HG02981 (cell line): ENCODE results near the gene GMPPA.

ENCODE experiments used
- ATAC-seq: cut with Tn5 transposase; IDR thresholded peaks from one replicate; pipeline ENCODE4 v1.9.1; 2021; ENCODE audit warnings: mild to moderate bottlenecking, moderate library complexity; ENCODE audit not compliant: unreplicated experiment

GMPPA gene

DNA sequence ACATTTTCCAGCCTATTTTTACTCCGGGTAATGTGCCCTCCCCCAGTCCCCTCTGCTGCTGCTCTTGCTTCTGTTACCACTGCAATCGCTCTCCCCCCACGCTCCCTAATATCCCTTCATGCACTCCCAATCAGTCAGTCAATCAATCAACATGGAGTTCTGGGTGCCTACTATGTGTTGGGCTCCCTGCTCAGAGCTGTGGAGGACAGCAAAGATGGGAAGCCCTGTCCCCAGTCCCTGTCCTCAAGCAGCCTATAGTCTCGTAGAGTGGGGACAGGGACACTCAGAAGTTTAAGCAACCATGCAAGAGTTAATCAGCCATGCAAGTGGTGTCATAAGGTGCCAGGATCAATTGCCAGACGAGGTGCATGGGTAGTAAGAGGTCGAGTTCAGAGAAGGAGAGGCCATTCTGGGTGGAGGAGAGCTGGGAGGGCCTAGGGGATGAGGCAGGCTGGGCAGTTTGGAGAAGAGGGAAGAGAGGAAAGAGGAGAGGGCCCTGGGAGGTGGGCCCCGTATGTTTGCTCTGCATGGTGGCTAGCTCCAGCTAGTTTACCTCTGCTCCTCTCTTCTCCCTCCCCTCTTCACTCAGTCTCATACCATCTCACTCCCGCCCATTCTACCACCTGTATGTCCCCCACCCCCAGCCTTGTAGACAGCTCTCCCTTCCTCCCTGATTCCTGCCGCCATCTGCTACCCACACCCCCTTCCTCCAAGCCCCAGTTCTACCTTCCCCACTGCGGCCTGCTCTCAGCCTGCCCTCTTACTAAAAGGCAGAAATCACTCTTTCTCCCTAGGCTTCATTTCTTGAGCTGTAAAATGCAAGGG, 19.5 kb downstream of the GMPPA start:
- no peak for ATAC-seq

DNA sequence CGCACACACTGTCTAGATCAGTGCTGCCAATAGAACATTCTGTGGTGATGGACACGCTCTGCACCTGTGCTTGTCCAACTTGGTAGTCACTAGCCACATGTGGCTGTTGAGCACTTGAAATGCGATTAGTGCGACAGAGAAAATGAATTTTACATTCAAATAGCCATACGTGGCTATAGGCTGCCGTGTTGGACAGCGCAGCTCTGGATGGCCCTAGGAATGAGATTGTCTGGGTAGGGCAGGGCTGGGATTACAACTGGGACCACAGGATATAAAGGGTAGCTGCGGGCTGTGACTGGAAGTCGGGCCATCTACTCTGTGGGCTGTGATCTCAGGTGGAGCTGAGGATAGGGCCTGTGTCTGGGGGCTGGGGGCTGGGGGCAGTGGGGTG, 20.8 kb downstream of the GMPPA start:
- ATAC-seq = no peak

DNA sequence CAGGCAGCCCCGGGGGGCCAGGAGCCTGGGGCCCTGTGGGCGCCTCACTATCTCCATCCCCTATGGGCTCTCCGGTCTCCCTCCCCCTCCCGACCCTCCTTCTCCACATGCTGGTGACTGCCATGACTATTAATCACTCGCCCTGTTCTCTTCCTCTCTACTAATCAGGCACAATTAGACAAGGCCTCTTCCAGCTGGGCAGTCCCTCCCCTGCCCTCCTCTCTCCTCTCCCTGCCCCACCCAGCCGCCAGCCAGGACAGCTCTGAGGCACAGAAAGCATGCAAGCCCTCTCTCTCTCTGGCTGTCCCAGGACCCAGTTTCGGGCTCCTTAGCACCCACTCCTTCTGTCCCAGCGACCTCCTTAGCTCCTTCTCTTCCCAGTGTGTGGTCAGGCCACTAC, 21.4 kb downstream of the GMPPA start:
- no peak for ATAC-seq

DNA sequence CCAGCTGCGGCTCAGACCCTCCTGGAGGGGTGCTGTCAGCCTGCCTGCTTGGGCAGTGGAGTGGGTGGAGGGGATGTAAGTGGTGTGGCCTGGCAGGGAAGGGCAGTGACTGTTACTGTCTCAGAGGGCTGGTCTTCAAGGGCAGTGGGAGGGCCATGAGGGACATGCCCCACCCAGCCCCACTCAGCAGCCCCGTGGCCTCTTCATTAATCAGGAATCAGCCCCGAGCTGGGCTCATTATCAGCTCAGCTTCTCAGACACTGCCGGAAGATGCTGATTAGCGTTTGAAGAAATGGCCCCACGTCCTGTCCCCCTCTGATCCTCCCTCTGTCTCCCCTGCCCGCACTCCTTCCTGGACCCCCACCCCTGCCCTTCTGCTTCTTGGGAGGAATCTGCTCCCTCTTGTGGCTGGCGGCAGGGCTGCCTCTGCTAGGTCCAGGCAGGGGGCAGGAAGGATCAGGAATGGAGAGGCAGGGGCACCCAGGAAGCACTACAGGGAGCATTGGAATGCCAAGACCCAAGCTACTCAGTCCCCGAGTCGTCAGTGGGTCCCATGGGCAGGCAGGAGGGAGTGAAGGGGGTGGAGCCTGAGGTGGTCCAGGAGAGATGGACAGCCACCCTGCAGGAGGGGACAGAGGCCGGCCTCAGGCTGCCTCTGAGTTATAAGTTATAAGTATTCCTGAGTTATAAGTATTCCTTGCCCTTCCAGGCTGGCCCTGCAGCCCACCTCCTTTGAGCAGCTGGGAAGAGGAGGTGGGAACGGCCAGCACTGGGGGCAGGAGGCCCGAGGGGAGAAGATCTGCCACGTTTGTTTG, 22.6 kb downstream of the GMPPA start:
- ATAC-seq = no peak

DNA sequence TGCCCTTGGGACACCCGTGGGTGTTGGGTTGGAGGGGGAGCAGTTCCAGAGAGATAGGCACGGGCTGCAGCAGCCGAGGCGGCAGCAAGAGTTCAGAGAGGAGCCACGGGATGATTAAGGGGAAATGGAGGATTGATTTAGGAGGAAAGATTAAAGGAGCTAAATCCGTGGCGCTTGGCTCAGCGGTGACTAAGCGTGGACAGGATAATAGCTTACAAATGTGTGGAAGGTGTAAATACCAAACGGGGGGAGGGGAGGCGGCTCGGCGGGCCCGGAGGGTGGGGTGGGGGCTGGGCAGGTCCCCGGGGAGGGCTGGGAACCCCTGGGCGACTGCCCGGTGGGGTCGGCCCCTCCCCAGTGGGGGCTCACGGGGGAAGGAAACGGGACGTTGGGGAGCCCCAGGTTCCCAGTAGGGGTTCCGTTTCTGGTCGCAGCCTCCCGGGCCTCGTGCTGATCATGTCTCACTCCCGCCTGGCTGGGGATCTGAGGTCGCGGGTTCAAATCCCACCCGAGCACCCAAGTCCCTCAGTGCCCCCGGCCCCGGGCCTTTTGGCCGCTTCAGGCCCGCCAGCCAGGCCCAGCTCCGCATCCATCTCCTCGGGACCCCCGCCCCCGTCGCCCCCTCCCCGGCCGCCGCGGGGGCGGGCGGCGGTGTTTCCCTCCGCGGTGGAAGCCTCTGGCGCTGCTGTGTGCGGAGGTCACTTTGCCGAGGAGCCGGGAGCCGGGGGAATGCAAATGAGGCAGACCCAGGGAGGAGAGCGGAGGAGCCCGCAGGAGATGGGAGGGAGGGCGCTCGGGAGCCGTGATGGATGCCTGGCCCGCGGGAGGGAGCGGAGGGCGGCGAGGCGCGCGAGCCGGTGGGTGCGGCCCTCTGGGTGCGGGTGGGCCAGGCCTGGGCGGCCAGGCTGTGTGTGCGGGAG, 23.7 kb downstream of the GMPPA start:
- no peak for ATAC-seq

DNA sequence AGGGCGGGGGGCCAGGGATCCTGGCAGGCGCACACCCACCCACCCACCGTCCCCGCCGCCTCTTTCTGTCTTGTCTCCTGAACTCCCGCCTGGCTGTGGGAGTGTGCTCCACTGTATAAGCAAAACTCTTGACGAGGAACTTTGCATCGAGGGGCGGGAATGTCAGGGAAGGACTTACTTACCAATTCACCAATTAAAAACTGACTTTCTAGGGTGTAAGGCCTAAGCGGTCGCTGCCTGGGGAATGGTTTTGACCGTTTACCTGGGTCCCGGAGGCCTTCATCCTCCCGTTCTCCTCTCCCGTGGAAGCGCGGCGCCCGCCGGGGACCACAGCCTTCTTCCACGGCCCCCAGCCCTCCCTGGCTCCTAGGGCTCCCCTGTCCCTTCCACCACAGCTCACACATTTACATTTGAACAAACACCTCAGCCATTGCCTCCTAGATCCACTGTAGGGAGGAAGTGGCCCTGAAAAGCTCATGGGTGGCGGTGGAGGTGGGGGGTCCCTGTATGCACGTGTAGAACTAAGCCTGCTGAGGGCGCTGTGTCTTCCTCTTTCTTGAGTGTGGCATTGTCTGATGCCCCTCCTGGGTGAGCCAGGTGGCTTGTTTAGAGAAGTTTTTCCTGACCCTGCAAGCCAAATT, 24.5 kb downstream of the GMPPA start:
- no peak for ATAC-seq

DNA sequence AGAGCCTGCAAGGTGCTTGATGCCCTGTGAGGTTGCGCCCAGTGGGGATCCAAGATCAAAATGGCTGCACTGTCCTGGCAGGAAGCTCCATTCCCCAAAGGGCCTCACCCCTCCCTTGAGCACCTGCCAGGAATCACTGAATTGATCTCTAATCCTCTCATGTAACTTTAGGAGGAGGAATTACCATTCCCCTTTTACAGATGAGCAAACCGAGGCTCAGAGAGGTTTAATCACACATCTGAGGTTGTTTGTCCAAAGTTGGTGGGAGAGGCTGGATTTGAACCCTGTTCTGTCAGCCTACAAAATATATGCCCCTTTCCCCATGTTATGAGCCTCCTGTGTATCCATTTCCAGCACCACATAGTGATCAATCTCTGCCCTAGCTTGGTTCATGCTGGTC, 26.1 kb downstream of the GMPPA start:
- ATAC-seq = no peak

DNA sequence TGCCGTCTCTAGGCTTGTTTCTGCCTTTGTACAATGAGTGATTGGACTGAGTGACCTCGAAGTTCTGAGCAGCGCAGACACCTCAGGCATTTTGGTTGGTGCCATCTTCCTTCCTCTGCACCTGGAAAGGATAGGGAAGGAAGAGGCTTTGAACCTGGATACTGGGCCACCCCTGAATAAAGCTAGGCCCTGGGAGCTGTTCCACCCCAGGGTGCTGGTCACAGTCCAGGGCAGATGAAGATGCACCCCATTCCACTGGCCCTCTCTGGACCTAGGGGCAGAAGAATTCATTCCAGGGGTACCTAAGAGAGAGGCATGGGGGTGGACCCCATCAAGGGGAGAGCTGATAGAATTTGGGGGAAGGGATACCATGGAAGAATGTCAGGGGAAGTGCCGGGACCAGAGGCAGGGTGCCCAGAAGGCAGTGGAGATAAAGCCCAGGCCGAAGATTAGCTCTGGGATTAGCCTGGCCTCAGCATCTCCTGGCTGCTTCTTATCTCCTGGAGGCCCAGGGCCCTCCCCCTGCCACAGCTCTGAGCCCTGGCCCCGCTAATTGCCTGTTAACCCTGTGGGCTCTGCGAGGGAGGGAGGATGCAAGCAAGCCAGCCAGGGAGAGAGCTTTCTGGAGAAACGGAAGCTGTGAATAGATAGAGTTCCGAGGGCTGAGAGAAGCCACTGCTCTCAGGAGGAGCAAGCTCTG, 27.0 kb downstream of the GMPPA start:
- ATAC-seq = no peak

DNA sequence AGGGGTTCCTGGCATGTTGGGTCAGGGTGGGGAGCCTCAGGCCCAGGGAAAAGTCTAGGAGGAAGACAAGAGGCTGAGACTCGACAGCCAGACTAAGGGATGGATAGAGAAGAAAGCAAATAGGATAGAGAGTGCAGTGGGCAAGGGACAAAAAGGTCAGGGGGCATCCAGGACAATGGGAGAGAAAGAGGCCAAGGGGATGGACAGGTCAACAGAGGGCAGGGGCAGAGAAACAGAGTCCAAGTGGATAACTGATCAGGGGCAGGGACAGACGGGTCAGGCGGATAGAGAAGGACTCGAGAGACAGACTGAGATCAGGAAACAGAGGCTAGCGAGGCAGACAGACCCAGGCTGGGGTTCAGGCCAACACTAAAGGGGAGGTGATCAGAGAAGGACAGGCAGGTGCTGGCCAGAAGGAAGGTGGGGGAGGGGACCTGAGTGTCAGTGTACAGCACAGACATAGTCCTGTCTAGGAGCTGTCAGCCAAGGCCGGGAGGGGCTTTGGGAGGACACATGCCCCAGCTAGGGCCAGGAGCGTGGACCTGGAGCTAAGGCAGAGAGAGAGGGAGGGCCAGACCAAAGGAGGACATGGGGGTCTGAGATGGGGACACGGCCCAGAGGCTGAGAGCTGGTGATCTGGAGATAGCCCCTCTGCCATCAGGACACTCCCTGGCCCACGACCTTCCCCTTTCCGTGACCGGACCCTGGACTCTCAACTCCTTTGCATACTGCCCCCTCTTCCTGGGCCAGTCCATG, 27.8 kb downstream of the GMPPA start:
- no peak for ATAC-seq

DNA sequence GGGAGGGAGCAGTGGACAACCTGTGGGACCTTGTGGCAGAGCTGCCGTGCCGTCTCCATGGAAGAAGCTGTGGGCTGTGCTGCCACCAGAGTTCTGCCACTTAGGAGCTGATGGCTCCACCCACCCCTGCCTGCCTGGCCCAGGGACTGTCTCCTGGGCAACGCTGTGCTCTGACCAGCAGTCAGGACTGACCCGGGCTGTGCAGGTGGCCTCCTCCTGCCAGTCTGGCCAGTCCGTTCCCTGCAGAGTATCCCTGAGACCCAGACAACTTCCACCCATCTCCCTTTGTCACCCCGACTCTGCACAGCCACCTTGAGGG, 28.3 kb downstream of the GMPPA start:
- ATAC-seq = no peak

DNA sequence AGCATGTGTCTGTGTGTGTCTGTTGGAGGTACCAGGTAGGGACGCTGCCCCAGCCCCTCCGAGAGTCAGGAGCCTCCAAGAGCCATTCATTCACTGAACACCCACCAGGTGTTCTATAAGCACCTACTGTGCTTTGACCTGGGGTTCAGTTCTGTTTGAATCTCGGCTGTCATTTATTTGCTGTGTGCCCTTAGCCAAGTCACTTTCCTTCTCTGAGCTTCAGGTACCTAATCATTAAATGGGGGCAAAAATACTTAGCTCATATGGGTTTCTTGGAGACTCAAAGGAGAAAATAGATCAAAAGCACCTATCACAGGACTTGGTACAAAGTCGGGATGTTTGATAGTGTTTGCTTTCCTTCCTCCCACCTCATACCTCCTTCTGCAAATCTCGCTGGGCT, 28.8 kb downstream of the GMPPA start:
- ATAC-seq = no peak

DNA sequence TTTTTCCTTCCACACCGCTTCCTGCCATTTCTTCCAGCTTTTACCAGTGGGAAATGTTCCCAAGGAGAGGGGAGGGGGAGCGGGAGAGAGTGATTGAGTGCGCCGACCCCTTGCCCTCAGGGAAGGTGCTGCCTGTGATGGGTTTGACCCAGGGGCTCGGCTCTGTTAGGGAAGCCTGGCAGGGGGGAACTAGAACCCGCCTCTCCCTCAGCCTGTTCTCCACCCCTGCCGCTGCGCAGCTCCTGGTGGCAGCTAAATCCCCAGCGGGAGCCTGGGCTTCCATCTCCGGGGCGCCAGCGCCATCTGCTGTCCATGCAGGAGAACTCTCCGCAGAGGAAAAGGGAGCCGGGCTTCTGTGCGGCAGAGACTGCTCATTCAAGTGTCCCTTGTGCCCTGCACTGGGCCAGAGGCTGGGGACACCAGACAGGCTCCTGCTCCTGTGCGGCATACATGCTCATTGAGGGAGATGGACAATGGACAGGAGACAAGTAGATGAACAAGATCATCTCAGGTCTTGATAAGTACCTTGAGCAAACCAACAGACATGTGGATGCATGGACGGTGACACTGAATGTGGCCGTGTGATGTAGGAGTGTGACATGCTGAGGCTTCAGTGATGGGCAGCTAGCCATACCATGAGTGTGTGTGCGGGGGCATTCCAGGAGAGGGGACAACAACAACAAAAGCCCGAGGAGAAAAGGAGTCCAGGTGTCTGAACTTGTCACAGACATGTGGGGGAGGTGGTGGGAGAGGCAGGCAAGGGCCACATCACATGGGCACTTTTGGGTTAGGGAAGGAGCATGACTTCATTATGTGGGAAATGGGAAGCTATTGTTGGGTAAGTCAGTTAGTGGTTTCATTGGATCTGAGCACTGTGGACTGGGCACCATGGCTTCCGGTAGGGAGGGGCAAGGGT, 31.6 kb downstream of the GMPPA start:
- peak; percentile 85 for ATAC-seq

DNA sequence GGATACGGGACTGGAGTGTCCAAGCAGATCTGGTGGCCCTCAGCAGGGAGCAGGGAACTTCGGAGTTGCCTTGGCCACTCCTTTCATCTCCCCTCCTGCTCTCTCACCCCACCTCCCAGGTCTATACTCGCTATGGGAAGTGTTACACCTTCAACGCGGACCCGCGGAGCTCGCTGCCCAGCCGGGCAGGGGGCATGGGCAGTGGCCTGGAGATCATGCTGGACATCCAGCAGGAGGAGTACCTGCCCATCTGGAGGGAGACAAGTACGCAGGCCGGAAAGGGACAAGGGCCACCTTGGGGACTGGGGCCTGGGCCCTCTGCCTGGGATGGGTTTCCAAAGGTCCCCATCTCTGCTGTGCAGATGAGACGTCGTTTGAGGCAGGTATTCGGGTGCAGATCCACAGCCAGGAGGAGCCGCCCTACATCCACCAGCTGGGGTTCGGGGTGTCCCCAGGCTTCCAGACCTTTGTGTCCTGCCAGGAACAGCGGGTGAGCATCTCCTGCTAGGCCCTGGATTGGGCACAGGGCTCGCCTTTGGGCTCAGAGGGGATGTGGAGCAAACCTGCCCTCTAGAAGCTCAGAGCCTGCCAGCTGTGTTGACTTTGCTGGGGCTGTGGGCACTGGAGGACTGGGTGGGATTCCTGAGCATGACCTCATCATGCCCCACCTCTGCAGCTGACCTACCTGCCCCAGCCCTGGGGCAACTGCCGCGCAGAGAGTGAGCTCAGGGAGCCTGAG, 33.1 kb downstream of the GMPPA start:
- no peak for ATAC-seq

DNA sequence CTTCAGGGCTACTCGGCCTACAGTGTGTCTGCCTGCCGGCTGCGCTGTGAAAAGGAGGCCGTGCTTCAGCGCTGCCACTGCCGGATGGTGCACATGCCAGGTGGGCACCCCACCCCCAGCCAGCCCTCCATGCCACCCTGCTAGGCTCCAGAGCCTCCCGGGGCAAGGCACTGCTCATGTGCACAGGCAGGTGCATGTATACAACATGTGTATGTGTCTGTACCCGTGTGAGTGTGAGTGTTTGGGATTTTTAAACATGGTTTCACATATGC, 33.6 kb downstream of the GMPPA start:
- ATAC-seq = no peak

DNA sequence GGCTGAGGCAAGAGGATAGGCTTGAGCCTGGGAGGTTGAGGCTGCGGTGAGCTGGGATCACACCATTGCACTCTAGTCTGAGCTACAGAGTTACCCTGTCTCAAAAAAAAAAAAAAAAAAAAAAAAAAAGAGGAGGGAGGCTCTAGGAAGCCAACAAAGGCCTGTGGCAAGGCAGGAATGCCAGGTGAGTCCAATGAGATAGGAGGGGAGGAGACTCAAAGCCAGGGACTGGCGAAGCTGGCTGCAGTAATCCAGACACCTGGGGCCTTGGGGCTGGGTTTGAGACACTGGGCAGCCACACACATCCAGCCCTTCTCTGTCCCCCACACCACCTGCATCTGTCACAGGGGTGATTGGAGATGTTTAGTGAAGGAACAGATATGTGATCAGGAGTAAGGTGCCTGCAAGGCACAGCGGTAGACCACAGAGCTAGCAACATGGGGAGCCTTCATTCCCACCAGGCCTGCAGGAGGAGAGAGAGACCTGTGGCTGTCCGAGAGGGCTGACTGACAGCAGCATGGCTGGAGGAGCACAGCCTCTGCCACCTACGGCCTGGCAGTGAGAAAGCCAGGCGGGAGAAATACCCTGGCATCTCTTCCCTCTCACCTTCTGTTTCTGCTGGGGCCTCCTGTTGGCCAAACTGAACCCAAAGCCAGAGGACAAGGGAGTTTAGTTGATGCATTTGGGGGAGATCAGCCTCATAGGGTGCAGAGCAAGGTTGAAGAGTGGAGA, 35.4 kb downstream of the GMPPA start:
- ATAC-seq = no peak

DNA sequence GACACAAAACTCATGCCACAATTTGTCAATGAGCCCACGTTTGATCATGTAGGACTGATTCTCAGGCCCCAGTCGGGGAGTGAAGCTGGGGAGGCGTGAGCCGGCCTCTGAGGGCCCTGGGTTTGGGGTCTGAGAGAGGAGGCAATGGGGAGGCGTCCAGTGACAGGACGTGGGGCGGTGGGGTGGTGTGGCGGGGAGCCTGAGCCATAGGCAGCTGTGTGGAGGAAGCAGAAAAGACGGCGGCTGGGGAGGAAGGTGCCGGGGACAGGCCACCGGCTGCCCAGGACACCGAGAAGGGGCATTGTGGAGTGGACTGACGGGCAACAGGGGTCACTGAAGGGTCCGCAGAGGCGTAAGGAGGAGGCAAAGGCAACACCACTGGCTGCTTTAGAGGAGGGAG, 37.7 kb downstream of the GMPPA start:
- ATAC-seq = no peak

DNA sequence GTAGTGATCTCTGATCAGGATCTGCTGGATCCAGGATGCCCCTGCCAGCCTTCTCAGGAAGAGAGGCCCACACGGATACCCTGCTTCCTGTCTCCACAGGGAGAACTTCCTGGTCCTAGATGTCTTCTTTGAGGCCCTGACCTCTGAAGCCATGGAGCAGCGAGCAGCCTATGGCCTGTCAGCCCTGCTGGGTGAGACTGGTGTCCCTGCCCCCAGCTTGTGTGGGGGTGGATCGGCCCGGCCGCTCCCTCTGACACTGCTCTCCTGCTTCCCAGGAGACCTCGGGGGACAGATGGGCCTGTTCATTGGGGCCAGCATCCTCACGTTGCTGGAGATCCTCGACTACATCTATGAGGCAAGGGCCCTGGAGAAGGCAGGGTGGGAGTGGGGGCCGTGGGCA, 38.3 kb downstream of the GMPPA start:
- ATAC-seq = no peak
